Activated T-helper 1 cell treated with Interleukin-2 at 50 U/mL for 16 hours (primary cell): ENCODE data around the gene SLC9A9.

Source experiments
- DNase-seq: peaks from one replicate; pipeline ENCODE4 v3.0.0-alpha.2; 2020; ENCODE audit warnings: low read depth

SLC9A9 gene

GRCh38 chr3:143413372-143413771 lies 434.9 kb downstream of the SLC9A9 start:
- DNase-seq = no peak

- no peak for DNase-seq
Measured at GRCh38 chr3:143412084-143412483, 436.2 kb downstream of the SLC9A9 start.

GRCh38 chr3:143410259-143410658 lies 438.0 kb downstream of the SLC9A9 start:
- DNase-seq = no peak

- DNase-seq = no peak
Measured at GRCh38 chr3:143408771-143409170, 439.5 kb downstream of the SLC9A9 start.

- no peak for DNase-seq
Measured at GRCh38 chr3:143402602-143403001, 445.7 kb downstream of the SLC9A9 start.

GRCh38 chr3:143396790-143397189 lies 451.5 kb downstream of the SLC9A9 start:
- DNase-seq = no peak

GRCh38 chr3:143389388-143389787 lies 458.9 kb downstream of the SLC9A9 start:
- DNase-seq = no peak

- DNase-seq = no peak
Measured at GRCh38 chr3:143387425-143387824, 460.8 kb downstream of the SLC9A9 start.

GRCh38 chr3:143384076-143384475 lies 464.2 kb downstream of the SLC9A9 start:
- no peak for DNase-seq

- DNase-seq = no peak
Measured at GRCh38 chr3:143383421-143383820, 464.8 kb downstream of the SLC9A9 start.

GRCh38 chr3:143382816-143383215 lies 465.5 kb downstream of the SLC9A9 start:
- no peak for DNase-seq

GRCh38 chr3:143380449-143380848 lies 467.8 kb downstream of the SLC9A9 start:
- no peak for DNase-seq

GRCh38 chr3:143375698-143376097 lies 472.6 kb downstream of the SLC9A9 start:
- no peak for DNase-seq

GRCh38 chr3:143367171-143367570 lies 481.1 kb downstream of the SLC9A9 start:
- DNase-seq = no peak

GRCh38 chr3:143366672-143367071 lies 481.6 kb downstream of the SLC9A9 start:
- DNase-seq = no peak

- no peak for DNase-seq
Measured at GRCh38 chr3:143363949-143364348, 484.3 kb downstream of the SLC9A9 start.

GRCh38 chr3:143363276-143363675 lies 485.0 kb downstream of the SLC9A9 start:
- DNase-seq = no peak

GRCh38 chr3:143362115-143362991 lies 485.9 kb downstream of the SLC9A9 start:
- no peak for DNase-seq

GRCh38 chr3:143361589-143361988 lies 486.7 kb downstream of the SLC9A9 start:
- DNase-seq = no peak

GRCh38 chr3:143360244-143360643 lies 488.0 kb downstream of the SLC9A9 start:
- no peak for DNase-seq

GRCh38 chr3:143358793-143359491 lies 489.3 kb downstream of the SLC9A9 start:
- DNase-seq = no peak

GRCh38 chr3:143358155-143358792 lies 490.0 kb downstream of the SLC9A9 start:
- DNase-seq = no peak

GRCh38 chr3:143357700-143358099 lies 490.6 kb downstream of the SLC9A9 start:
- DNase-seq = no peak
